HG03039 (cell line): ENCODE results near the gene TSPAN17.

Experiments used
- ATAC-seq: cut with Tn5 transposase; IDR thresholded peaks from one replicate; pipeline ENCODE4 v1.9.1; 2021; ENCODE audit warnings: mild to moderate bottlenecking, moderate library complexity; ENCODE audit not compliant: unreplicated experiment

Gene TSPAN17

DNA sequence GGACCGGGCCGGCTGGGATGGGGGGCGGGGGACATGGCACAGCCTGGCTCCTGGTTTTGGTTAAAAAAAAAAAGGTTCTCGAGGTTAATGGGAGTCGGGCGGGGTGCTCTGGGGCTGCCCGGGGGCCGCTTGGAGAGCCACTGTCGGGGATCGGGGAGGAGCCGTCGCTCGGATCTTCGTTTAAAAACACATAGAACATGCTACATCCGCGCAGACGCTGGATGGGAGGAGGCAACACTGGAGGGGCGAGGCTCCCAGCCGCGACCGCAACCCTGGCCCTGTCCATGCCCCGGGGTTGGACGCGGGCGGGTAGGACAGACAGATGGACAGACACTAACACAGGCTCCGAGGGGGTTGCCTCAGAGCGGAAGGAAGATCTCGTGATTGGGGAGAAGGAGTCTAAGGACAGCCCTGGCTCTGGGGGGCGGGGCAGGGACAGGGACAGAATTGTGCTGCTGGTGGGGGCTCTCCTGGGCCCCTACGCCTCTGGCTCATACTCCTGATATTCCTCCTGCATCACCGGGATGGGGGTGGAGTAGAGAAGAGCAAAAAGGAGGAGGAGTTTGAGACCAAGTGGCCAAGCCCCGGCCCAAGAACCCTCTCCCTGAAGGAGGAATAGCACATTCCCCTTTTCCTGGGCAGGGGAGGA is 26.8 kb upstream of the TSPAN17 start:
- ATAC-seq = no peak

DNA sequence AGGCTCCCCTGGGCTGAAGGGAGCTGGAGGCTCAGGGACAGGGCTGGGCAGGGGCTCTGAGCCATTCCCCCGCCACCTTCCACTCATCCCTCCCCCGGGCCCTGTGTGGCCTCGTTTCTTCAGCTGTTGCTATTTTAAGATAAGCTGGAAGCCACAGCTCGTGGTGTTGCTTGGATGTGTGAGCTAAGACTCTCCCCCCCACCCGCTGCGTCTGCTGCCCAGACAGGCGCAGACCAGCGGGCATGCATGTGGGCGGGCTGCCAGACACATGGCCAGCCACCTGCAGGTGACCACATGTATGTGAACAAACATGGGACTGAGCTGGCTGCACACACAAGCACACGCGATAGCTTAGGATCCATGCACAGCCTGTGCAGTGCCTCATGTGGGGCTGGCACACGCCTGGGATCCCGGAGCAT is 25.6 kb upstream of the TSPAN17 start:
- no peak for ATAC-seq

DNA sequence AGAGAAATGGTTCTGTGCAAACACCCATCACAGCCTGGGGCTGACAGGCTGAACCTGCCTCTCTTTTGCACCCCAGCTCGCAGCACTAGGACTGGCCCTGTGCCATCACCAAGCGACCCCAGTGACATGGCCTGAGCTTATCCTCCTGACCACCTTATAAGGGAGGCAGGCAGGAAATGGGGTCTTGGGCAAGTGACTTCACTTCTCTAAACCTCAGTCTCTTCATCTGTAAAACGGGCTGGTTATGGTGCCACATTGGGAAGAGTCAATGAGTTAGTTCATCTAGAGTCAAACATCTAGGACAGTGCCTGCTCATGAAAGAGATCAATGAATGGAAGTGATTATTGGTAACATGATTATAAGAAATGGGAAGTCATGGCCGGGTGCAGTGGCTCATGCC is 23.1 kb upstream of the TSPAN17 start:
- no peak for ATAC-seq

DNA sequence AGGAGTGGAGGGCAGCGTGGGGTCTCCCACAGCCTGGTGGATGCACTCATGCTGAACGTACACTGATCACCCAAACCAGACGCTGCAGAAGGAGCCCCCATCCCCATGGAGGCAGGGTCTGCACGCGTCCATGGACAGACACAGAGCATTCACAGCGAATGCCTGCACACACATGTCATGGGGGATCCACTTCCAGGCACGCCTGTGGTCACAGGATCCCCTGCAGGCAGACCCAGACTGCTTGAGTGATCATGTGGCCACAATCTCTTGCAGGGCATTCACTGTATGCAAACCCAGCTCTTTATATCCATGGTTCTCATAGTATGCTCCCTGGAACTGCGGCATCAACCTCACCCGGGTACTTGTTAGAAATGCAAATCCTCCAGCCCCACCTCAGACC is 22.3 kb upstream of the TSPAN17 start:
- ATAC-seq = no peak

DNA sequence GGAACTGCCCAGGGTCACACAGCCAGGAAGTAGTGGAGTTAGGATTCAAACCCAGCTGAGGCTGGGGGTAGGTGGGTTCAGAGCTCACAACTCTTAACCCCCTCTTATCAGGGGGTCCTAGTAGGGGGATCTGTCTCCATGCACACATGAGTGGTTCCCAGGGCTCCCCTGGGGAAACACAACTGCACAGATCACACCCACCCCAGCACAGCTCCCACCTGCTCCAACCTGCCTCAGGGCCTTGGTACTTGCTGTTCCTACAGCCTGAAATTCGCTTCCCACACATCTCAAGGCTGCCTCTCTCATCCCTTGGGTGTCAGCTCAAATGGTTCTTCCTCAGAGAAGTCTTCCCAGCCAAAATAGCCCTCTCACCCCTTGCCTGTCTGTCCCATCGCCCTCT is 21.8 kb upstream of the TSPAN17 start:
- ATAC-seq = no peak

DNA sequence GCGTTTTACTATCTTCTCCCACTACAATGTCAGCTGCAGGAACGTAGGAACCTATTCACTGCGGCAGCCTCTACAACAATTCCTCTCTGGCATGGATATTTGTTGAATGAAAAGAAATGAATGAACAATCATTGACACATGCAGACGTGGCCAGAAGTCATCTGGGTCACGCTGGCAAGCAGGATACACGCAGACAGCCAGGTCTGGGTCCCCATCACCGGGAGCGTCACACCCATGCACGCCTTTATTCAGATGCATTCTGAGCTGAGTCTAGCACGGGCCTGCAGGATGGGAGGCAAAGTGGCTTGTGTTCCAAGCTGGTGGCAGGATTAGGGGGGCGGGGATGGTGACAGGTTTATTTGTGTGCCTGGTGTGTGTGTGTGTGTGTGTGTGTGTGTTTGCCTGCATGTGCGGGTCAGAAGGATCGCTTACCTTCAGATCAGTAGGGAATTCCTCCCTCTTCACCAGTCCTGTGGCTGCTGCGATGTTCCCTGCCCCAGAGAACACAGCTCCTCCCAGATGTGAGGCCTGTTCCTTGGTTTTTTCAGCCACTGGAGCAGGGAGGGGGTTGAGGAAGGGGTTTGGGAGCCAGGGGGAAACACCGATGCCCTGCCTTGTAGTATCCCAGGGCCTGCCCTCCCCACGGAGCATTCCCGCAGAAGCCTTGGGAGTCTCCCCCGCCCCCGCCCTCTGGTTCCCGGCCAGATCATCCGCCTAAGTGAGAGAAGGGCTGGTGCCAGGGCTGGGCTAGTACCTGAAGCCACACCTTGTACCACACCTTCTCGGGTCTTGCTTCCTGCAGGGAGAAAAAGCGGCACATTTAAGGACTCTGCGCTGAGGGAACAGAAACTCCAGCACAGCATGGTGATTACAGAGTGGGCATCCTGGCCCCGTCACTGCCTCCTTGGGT is 21.1 kb upstream of the TSPAN17 start:
- no peak for ATAC-seq

DNA sequence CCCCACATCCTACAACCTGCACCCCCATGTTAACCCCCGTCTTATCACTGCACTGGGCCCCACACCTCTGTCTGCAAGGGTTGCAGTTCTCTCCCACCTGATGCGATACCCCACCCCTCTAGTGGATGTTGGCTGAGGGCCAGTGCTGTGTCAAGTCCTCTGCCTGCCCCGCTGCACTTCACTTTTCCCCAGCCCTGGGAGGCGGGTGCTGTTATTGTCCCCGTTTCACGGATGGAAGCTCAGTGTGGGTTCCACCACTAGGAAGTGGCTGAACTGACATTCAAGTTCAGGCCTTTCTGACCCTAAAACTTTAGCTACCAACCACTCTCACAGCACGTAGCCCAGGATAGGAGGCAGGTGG is 20.4 kb upstream of the TSPAN17 start:
- no peak for ATAC-seq

DNA sequence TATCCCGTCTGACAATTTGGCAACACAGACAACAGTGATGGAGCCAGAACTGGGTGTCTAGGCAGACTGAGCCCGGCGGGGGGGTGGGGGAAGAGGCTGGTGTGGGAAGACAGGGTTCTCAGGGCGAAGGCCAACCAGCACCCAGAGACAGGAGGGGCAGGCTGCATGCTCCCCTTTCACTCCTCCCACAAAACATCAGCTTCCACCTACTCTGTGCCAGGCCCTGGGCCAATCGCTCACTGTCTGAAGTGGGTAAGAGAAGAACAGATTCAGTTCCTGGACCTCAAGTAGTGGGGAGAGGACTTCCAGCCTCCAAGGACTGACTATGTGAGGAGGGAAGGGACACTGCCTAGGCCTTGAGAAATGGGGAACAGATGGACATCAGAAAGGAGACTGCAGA is 19.7 kb upstream of the TSPAN17 start:
- no peak for ATAC-seq

DNA sequence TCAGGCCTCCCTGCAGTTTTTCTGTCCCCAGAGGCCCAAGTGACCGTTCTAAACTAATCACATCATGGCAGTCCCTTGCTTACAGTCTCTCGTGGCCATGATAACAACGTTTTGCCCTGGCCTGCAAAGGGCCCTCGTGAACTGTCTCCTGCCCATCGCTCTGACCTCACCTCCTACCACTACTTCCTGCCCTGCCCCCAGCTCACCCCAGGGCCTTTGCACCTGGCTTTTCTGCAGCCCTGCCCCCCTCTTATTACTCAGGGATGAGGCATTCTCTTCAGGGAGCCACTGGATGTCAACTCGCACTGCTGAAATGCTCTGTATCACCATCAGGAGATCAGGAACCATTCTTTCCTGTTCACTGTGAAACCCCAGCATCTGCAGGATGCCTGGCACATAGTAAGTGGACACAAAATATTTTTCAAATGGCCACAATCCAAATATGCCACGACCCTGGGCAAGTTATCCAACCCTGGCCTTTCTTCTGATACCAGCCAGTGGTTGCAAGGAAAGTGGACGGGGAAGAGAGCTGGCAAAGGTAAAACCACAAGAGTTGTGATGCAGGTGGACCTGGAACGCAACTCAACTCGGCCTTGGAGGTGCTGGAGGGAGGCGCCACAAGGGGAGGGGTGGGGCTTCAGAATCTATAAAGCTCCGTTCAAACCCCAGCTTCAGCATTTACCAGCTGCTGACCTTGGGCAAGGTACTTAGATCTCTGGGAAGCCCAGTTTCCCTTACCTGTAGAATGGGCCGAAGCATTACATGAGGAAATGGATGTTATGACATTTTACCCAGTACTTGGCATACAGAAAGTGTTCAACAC is 18.7 kb upstream of the TSPAN17 start:
- ATAC-seq = no peak

DNA sequence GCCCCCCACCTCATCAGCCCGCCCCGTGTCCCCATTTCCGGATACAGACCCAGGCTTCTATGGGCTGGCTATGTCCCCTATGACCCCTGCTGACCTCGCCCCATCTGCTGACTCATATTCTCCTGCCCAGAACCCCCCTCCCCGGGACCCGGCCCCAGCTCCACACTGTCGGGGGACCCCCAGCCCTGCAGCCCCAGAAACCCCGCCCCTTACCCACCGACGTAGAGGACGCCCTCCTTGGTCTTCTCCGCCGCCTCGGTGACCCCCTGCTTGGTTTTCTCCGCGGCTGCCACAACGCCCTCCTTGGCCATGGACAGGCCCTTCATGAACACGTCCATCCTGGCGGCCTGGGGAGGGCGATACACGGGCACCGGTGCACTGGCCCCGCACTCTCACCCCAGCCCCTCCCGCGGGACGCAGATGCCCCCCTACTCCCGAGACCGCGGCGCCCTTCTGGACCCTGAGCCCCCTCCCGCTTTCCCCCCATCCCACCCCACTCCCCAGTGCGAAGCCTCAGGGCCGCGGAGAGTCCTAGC is 17.9 kb upstream of the TSPAN17 start:
- ATAC-seq = no peak

DNA sequence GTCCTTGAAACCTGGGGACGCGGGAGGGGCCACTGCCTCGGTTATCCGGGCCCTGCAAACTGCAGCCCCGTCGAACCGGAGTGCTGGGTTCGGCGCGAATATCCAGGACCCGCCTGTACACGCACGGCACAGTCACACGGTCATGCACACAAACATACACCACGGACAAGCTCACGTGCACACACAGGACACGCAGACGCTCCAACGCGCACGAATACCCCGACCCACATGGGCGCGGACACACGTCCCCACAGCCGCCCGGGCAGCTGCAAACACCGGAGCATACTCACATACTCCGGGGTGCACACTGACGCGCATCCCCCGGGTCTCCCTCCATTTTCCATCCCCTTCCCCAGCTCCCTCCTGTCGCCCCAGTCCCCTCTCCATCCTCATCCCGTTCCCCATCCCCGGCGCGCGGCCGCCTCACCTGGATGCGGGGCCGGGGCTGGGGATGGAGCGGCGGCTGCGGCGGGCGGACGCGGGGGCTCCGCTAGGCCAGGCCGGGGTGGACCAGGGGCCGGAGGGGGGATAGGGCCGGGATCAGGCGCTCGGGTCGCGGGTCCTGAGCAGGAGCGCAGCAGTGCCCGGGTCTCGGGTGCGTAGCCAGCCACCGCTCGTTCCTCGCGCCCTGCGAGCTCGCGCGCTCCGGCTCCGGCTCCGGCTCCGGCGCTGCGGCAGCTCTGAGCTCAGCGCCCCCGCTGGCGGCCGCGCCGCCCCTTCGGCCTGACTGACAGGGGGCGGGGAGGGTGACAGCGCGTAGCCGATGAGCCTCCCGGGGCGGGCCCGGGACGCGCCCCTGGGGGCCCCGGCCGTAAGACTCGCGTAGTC is 17.2 kb upstream of the TSPAN17 start, which contains the start of the genes EIF4E1B and SNCB:
EIF4E1B (plus strand) TSS at position 823 of the 828 bp plus-strand sequence. CDS start 12,113 bp downstream, outside the sequence.
SNCB (minus strand) TSS at position 682 of the 828 bp plus-strand sequence. CDS start 880 bp downstream, outside the sequence.
- ATAC-seq = no peak

DNA sequence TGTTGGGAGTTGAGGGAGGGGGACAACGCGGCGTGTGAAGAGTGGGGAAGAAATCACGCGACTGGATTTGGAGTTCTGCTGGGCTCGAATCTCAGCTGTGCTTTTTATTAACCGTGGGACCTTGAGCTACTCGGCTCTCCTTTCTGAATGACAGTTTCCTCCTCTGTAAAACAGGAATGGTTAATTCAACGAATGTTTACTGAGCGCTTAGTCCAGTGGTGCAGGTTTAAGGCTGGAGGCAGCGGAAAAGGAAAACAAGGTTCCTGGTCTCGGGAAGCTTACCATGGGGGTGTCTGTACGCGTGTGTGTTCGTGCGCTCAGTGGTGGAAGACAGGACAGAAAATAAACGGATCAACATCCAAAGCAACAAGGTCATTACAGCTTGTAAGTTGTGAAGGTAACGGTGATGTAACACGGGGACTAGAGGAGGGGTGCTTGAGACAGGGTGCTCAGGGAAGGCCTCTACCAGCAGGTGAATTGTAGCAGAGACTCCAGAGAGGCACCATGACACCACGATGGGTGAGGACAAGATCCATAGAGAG is 16.5 kb upstream of the TSPAN17 start:
- no peak for ATAC-seq

DNA sequence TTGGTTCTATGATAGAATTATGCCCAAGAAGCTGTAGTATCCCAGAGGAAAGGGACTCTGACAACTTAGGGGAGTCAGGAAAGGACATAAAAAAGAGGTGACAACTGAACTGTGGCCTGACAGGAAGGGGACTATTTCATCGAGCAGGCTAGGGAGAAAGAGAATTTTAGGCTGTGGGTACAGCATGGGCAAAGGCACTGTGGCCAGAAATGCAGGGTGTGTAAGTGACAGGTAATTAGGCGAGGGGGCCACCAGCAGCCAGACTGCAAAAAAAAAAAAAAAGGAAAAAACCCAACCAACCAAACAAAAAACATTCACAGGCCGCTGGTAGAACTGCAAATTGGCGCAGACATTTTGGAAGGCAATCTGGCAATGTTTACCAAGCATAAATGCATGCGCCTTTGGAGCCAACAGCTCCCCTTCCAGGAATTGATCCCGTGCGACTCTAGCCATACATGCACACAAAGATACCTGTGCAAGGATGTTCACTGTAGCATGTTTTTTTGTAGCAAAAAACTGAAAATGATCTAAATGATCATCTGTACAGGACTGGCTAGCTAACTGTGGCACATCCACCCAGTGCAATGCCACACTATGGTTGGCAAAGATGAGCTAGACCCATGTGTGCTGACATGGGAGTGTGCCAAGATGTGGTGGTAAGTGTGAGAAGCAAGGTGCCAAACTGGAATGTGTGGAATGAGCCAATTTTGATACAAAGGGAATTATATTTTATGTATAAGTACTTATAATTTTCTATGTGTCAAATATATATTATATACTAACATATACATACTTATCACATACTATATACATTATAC is 15.7 kb upstream of the TSPAN17 start:
- ATAC-seq = no peak

DNA sequence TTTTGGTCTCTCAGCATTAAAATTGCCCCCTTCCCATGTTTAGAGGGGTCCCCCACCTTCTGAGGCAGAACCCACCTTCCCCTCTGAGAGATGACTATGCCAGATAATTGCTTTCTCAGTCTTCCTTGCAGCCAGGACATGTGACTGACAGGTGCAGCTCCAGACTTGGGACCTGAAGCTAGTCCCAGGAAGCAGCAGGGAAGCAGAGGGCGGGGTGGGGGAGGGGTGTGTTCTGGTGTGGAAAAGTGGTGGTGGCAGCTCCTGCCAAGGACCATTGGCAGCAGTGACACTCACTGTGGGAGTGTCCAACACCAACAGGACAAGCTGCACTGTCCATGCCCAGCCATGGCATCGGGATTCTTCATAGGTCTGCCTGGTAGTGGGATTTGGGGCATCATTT is 14.5 kb upstream of the TSPAN17 start:
- ATAC-seq = no peak

DNA sequence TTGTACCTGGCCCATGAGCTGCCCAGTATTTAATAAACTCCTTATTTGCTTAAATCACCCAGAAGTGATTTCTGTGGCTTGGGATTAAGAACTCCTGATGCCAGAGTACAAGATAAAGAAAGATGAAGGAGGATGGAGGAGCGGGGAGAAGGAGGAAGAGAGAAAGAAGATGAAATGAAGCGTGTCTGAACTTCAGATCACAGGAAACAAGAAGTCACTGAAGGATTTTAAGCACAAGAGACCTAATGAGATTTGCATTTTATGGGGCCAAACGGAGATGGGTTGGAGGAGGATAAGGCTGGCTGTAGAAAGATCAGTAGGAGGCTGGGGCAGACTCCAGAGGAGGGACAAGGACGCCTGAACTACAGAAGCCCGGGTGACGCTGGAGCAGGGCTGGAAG is 13.7 kb upstream of the TSPAN17 start:
- no peak for ATAC-seq

DNA sequence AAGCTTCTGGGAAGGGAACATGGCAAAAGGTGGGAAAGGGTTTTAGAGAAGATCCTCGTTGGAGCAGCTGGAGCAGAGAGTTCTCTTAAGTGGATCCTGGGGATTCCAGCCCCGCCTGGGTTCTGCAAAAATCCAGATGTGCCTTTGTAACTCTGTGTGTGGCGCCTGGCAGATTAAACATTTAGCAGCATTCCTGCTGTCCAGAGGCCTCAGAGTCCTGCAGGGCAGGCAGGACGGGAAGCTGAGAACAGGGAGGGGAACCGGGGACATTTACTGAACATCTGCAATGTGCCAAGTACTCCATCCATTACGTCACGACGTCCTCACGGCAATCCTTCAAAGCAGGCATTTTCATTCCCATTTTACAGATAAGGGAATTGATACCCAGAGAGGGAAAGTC is 10.9 kb upstream of the TSPAN17 start:
- ATAC-seq = no peak

DNA sequence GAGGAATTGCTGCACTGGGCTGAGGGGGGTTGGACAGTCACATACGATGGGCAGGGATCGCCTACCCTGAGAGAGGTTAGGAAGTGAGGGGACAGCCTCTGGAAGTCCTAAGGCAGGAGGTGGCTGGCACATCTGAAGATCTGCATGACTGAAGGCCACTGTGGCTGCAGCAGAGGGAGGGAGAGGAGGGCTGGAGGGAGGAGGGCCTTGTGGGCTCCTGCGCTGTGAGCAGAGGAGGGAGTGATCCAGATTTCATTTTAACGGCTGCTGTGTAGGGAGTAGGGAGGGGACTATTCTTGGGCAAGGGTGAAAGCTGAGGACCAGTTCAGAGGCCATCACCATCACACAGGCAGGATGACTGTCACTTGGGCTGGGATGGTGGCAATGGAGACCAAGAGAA is 9.7 kb upstream of the TSPAN17 start:
- ATAC-seq = no peak

DNA sequence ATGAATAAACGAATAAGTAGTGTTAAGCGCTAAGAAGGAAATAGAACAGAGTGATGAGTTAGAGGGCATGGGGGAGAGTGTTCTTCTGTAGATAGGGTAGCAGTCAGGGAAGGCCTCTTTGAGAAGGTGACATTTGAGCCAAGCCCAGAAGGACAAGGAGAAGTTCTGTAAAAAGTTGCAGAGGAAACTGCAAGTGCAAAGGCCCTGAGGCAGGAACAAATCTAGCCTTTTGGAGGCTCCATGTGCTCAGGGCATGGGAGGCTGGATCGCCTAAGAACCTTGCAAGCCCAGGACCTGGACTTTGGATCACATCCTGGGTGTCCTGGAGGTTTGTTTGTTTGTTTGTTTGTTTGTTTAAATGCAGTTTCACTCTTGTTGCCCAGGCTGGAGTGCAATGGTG is 8.8 kb upstream of the TSPAN17 start:
- ATAC-seq = no peak

DNA sequence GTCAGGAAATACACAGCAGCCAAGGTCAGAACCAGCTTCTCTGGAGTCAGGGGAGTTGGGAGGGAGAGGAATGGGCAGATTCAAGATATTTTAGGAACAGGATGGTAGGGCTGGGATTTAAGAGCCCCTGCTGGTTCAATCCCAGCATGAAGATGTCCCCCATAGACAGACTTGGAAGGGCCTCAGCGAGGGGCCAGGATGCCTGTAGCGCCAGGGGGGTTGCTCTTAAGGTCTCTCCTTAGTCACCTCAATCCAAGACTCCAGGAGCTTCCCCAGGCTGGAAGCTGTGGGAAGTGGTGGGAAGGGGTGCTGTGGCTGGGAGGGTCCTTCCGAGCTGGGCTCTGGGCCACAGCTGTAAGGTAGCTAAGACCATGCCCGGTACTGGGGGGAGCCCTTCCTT is 8.1 kb upstream of the TSPAN17 start:
- ATAC-seq = no peak
